CD14-positive monocyte (primary cell): ENCODE measurements around the gene TSGA10IP. TPM values are rescaled to one million over a fixed set of nuclear protein-coding genes. Genes with fewer than 3 reads are reported as not detected.
A peak's percentile ranks its signal among the peaks of the same experiment; 100 is the strongest.

Source experiments
- DNase-seq, 3 donors: peaks; one replicate each; pipeline ENCODE4 v3.0.0-alpha.2; 2011 to 2022
- H2AFZ ChIP-seq: 2 replicates; pipeline ENCODE4 v1.6.0; 2012; ENCODE audit warnings: mild to moderate bottlenecking, low read depth, low read length, inconsistent platforms; ENCODE audit not compliant: insufficient read depth, poor library complexity, severe bottlenecking
- H3K27ac ChIP-seq, 2 donors: 1 replicate in 1 of 2; 2 replicates in 1 of 2; pipeline ENCODE4 v1.5.1; 2012 to 2013; ENCODE audit warnings: low read length in 2 of 2, control low read depth in 1 of 2, inconsistent platforms in 1 of 2, low read depth in 1 of 2, mild to moderate bottlenecking in 1 of 2
- H3K27me3 ChIP-seq, 2 donors: one replicate each; pipeline versions ENCODE4 v1.6.0 to v1.6.1; 2011 to 2013; ENCODE audit warnings: low read length in 2 of 2; ENCODE audit not compliant: control insufficient read depth in 2 of 2, insufficient read depth in 2 of 2
- H3K36me3 ChIP-seq, 2 donors: replicated peaks in 1 of 2; 1 replicate in 1 of 2; 2 replicates in 1 of 2; pipeline versions ENCODE4 v1.5.1 to v1.6.1; 2012 to 2013; ENCODE audit warnings: low read length in 2 of 2, control low read depth in 1 of 2, inconsistent platforms in 1 of 2, mild to moderate bottlenecking in 1 of 2; ENCODE audit not compliant: insufficient read depth in 2 of 2, control insufficient read depth in 1 of 2
- H3K4me1 ChIP-seq, 2 donors: 1 replicate in 1 of 2; 2 replicates in 1 of 2; pipeline versions ENCODE4 v1.5.1 to v1.6.1; 2012 to 2013; ENCODE audit warnings: low read length in 2 of 2, control low read depth in 1 of 2, inconsistent platforms in 1 of 2, mild to moderate bottlenecking in 1 of 2, moderate library complexity in 1 of 2; ENCODE audit not compliant: insufficient read depth in 2 of 2, control insufficient read depth in 1 of 2
- H3K4me2 ChIP-seq: replicated peaks from 2 replicates; pipeline ENCODE3; 2012; ENCODE audit warnings: low read length, moderate library complexity, mild to moderate bottlenecking; ENCODE audit not compliant: poor library complexity, severe bottlenecking; ENCODE audit errors: extremely low read depth
- H3K4me3 ChIP-seq, 3 experiments: fragments of 200-600 bp in 1 of 3; sonication (generic) in 1 of 3; replicated peaks in 1 of 3; 1 replicate in 2 of 3; 2 replicates in 1 of 3; pipeline ENCODE4 v1.5.1; 2011 to 2013; ENCODE audit warnings: low read length in 3 of 3, mild to moderate bottlenecking in 3 of 3, control low read depth in 2 of 3, low read depth in 2 of 3, inconsistent platforms in 1 of 3, moderate library complexity in 1 of 3
- H3K79me2 ChIP-seq: 2 replicates; pipeline ENCODE4 v1.6.0; 2012; ENCODE audit warnings: mild to moderate bottlenecking, control low read depth, inconsistent platforms, low read length, moderate library complexity; ENCODE audit not compliant: insufficient read depth
- H3K9ac ChIP-seq: 2 replicates; pipeline ENCODE4 v1.6.0; 2017; ENCODE audit warnings: low read length, mild to moderate bottlenecking; ENCODE audit not compliant: insufficient read depth, poor library complexity, severe bottlenecking
- H3K9me3 ChIP-seq, 2 donors: replicated peaks in 1 of 2; 1 replicate in 1 of 2; 2 replicates in 1 of 2; pipeline versions ENCODE4 v1.5.1 to v1.6.1; 2012 to 2013; ENCODE audit warnings: low read length in 2 of 2, control low read depth in 1 of 2; ENCODE audit not compliant: control insufficient read depth in 1 of 2, insufficient read depth in 1 of 2
- H4K20me1 ChIP-seq: 2 replicates; pipeline ENCODE4 v1.6.0; 2012; ENCODE audit warnings: mild to moderate bottlenecking, low read length, control low read depth, moderate library complexity; ENCODE audit not compliant: insufficient read depth
- H3K27ac Mint-ChIP-seq, 7 donors: one replicate each; pipeline ENCODE4 v1.8.0; 2020; ENCODE audit warnings: mild to moderate bottlenecking in 7 of 7, mixed read lengths in 7 of 7, moderate library complexity in 6 of 7, inconsistent platforms in 2 of 7
- H3K27me3 Mint-ChIP-seq, 3 donors: one replicate each; pipeline ENCODE4 v1.8.0; 2021 to 2022; ENCODE audit warnings: low read depth in 3 of 3, mild to moderate bottlenecking in 3 of 3, mixed read lengths in 3 of 3, moderate library complexity in 3 of 3, inconsistent platforms in 1 of 3
- H3K36me3 Mint-ChIP-seq, 2 donors: one replicate each; pipeline ENCODE4 v1.8.0; 2020; ENCODE audit warnings: mixed read lengths in 2 of 2, inconsistent platforms in 1 of 2, mild to moderate bottlenecking in 1 of 2
- H3K4me1 Mint-ChIP-seq: one replicate; pipeline ENCODE4 v1.8.0; 2020; ENCODE audit warnings: mild to moderate bottlenecking, mixed read lengths
- H3K4me3 Mint-ChIP-seq, 2 donors: one replicate each; pipeline ENCODE4 v1.8.0; 2020; ENCODE audit warnings: mild to moderate bottlenecking in 2 of 2, mixed read lengths in 2 of 2, moderate library complexity in 1 of 2
- H3K9me3 Mint-ChIP-seq, 7 donors: one replicate each; pipeline ENCODE4 v1.8.0; 2020 to 2022; ENCODE audit warnings: mixed read lengths in 7 of 7, mild to moderate bottlenecking in 6 of 7, moderate library complexity in 6 of 7, inconsistent platforms in 2 of 7
- CTCF ChIP-seq: fragments of 200-600 bp; IDR thresholded peaks from one replicate; pipeline ENCODE4 v1.8.0; 2022; ENCODE audit warnings: antibody characterized with exemption, mild to moderate bottlenecking
- WGBS: methylation state at CpG from one replicate; pipeline ENCODE4 v1.1.5; 2013; ENCODE audit warnings: missing lambda C conversion rate; ENCODE audit not compliant: insufficient coverage; 5-methylcytosine and 5-hydroxymethylcytosine counted together
- intact Hi-C, 2 donors: fragments of 100-400 bp; cut with micrococcal nuclease; formaldehyde crosslinking; loops; one replicate each; pipeline versions ENCODE4 v1.15.0 to v1.15.1; 2023
- polyA plus RNA-seq, 3 donors: library from polyadenylated mRNA; depleted of rRNA in 1 of 3; unstranded in 2 of 3; stranded (reverse) in 1 of 3; fragments of 300-500 nt in 2 of 3; fragments of >200 nt in 1 of 3; fragmentation: Illumina TruSeq in 2 of 3; gene quantifications; 1 replicate in 2 of 3; 2 replicates in 1 of 3; pipeline ENCODE4 v1.2.3, GENCODE V29; 2012 to 2021

TSGA10IP gene
- polyA plus RNA-seq, 3 donors, result 0.67 to 0.71 TPM; not detected in 1

- Histone ChIP-seq H3K4me1 (peaks cover 45 to 53% of the 10 kb centered on the region in 2 donors), H2AFZ (no peak overlapping the region), H3K4me2 (peak overlapping the region; percentile 94), H3K36me3 (peaks cover 12 to 28% of the 10 kb centered on the region in 2 donors), H4K20me1 (peaks cover 2% of the 10 kb centered on the region), H3K9ac (peak overlapping the region; percentile 77), H3K4me3 (peak overlapping the region; percentile 74 to 93 (median 91)), H3K9me3 (no peaks in the 10 kb centered on the region), H3K27ac (no peak overlapping the region), H3K27me3 (no peaks in the 10 kb centered on the region), H3K79me2 (peaks cover 38% of the 10 kb centered on the region)
- peaks cover 45% of the 10 kb centered on the region for H3K4me1 Mint-ChIP-seq
- peak overlapping the region in 1 of 7 donors; percentile 61 for H3K27ac Mint-ChIP-seq
- peak overlapping the region; percentile 89 to 95 for H3K4me3 Mint-ChIP-seq
- H3K36me3 Mint-ChIP-seq, result peaks cover 32 to 36% of the 10 kb centered on the region in 2 donors
- WGBS, result 64% methylated on average over 11 of the region's 15 CpGs
- DNase-seq, result no peak
- peaks cover 0 to 2% (median 0%) of the 10 kb centered on the region in 3 donors for H3K27me3 Mint-ChIP-seq
- no peaks in the 10 kb centered on the region for H3K9me3 Mint-ChIP-seq
- intact Hi-C loops, result loop anchor here in 1 of 2 donors (5.0 kb wide), 2 partner anchors 33 to 42 kb away; partner anchors contain the start of genes FIBP and SART1
- TF ChIP-seq CTCF, result no peak
Observed at GRCh38 chr11:65920372-65920802, 24.9 kb upstream of the TSGA10IP start.

- Mint-ChIP-seq H3K36me3 (peaks cover 34 to 36% of the 10 kb centered on the region in 2 donors), H3K4me3 (peak overlapping the region; percentile 89 to 95), H3K27me3 (peaks cover 0 to 2% (median 0%) of the 10 kb centered on the region in 3 donors), H3K4me1 (peaks cover 38% of the 10 kb centered on the region), H3K27ac (no peak overlapping the region), H3K9me3 (no peaks in the 10 kb centered on the region)
- peaks cover 38 to 46% of the 10 kb centered on the region in 2 donors for H3K4me1 ChIP-seq
- H3K4me2 ChIP-seq, result peak overlapping the region; percentile 94
- no peaks in the 10 kb centered on the region for H3K9me3 ChIP-seq
- DNase-seq, result no peak
- intact Hi-C loops, result loop anchor here in 1 of 2 donors (5.0 kb wide), 2 partner anchors 34 to 41 kb away; partner anchors contain the start of genes FIBP and SART1
- no peak overlapping the region for H3K9ac ChIP-seq
- WGBS, result 91% methylated on average over 6 of the region's 12 CpGs
- H3K79me2 ChIP-seq, result peaks cover 38% of the 10 kb centered on the region
- TF ChIP-seq CTCF, result no peak
- H3K36me3 ChIP-seq, result peaks cover 12 to 28% of the 10 kb centered on the region in 2 donors
- H3K27me3 ChIP-seq, result no peaks in the 10 kb centered on the region
- peak overlapping the region in 1 of 3 experiments; percentile 93 for H3K4me3 ChIP-seq
- no peaks in the 10 kb centered on the region for H4K20me1 ChIP-seq
- no peak overlapping the region for H2AFZ ChIP-seq
- H3K27ac ChIP-seq, result no peak overlapping the region
Observed at GRCh38 chr11:65921033-65921555, 24.2 kb upstream of the TSGA10IP start.
